Gastroesophageal sphincter (tissue), 3 donors: Measurements from ENCODE around the gene ANO7.

Experiments used
- CTCF ChIP-seq, 4 experiments: fragments of 200-600 bp in 2 of 4; fragments of 450-650 bp in 2 of 4; sonication (generic) in 1 of 4; IDR thresholded peaks; one replicate each; pipeline ENCODE4 v1.5.1; 2017 to 2019; ENCODE audit warnings: antibody characterized with exemption in 4 of 4, mild to moderate bottlenecking in 2 of 4, moderate library complexity in 2 of 4
- POLR2A ChIP-seq, 2 donors: fragments of 450-650 bp; IDR thresholded peaks; one replicate each; pipeline ENCODE4 v1.6.1; 2017; ENCODE audit warnings: antibody characterized with exemption in 2 of 2, mild to moderate bottlenecking in 2 of 2, moderate library complexity in 1 of 2
- POLR2AphosphoS5 ChIP-seq: sonication (generic); formaldehyde crosslinking; IDR thresholded peaks from one replicate; pipeline ENCODE4 v1.6.1; 2017; ENCODE audit warnings: antibody characterized with exemption

- TF ChIP-seq CTCF (IDR thresholded peaks at IDR 0.05): no peak
- no peak for TF ChIP-seq POLR2A (IDR thresholded peaks at IDR 0.05)
- TF ChIP-seq POLR2AphosphoS5: no peak
These were observed 45.9 kb upstream of the ANO7 start for GRCh38 chr2:241142593-241142992.
